ENCODE measurements around the gene MIAT. TPM values are rescaled to one million over a fixed set of nuclear protein-coding genes. Genes with fewer than 3 reads are reported as not detected.

Gene MIAT
- total and polyA plus RNA-seq, 11 donors, result 0.12 to 2.7 (median 0.47) TPM

GRCh38 chr22:26711205-26711963 is 54.0 kb downstream of the MIAT start:
- Histone ChIP-seq H3K36me3 (peaks cover 0 to 18% (median 0%) of the 10 kb centered on the region in 9 donors), H3K4me3 (no peak overlapping the region), H3K27me3 (no peaks in the 10 kb centered on the region), H3K9me3 (peaks cover 0 to 11% (median 0%) of the 10 kb centered on the region in 12 donors), H3K4me1 (peaks cover 0 to 15% (median 2%) of the 10 kb centered on the region in 12 donors), H3K27ac (no peak overlapping the region)
- WGBS, 4 donors, result 68 to 75% (median 70%) methylated on average over 4 of the region's 4 CpGs
- TF ChIP-seq POLR2A (IDR thresholded peaks at IDR 0.05) (no peak), CTCF (IDR thresholded peaks at IDR 0.05) (no peak)
- ATAC-seq (no peak), DNase-seq (no peak)
- intact Hi-C loops (cut with DNase I), result no loop called here

GRCh38 chr22:26712158-26712557 is 54.8 kb downstream of the MIAT start:
- H3K4me3 ChIP-seq, result no peak overlapping the region
- WGBS, 4 donors, result 71 to 84% (median 80%) methylated on average over 8 of the region's 8 CpGs
- DNase-seq (no peak), ATAC-seq (no peak)
- peaks cover 0 to 15% (median 2%) of the 10 kb centered on the region in 12 donors for H3K4me1 ChIP-seq
- H3K27me3 ChIP-seq, result no peaks in the 10 kb centered on the region
- TF ChIP-seq CTCF (IDR thresholded peaks at IDR 0.05) (no peak), POLR2A (IDR thresholded peaks at IDR 0.05) (no peak)
- intact Hi-C loops (cut with DNase I), result no loop called here
- H3K9me3 ChIP-seq, result peaks cover 0 to 4% (median 0%) of the 10 kb centered on the region in 12 donors
- H3K36me3 ChIP-seq, result peaks cover 0 to 16% (median 1%) of the 10 kb centered on the region in 9 donors
- H3K27ac ChIP-seq, result no peak overlapping the region

GRCh38 chr22:26713823-26714449 is 56.5 kb downstream of the MIAT start:
- peaks cover 0 to 27% (median 10%) of the 10 kb centered on the region in 9 donors for H3K36me3 ChIP-seq
- no peak overlapping the region for H3K27ac ChIP-seq
- H3K27me3 ChIP-seq, result no peaks in the 10 kb centered on the region
- no peak for TF ChIP-seq CTCF (IDR thresholded peaks at IDR 0.05)
- no peak for TF ChIP-seq POLR2A (IDR thresholded peaks at IDR 0.05)
- no peaks in the 10 kb centered on the region for H3K9me3 ChIP-seq
- DNase-seq, result no peak
- intact Hi-C loops (cut with DNase I), result no loop called here
- peaks cover 0 to 15% (median 5%) of the 10 kb centered on the region in 12 donors for H3K4me1 ChIP-seq
- 62 to 76% (median 66%) methylated on average over 12 of the region's 12 CpGs for WGBS, 4 donors
- peak in 2 of 4 donors; percentile 39 to 49 for ATAC-seq
- no peak overlapping the region for H3K4me3 ChIP-seq

- DNase-seq (no peak), ATAC-seq (no peak)
- H3K36me3 ChIP-seq, result peaks cover 0 to 36% (median 12%) of the 10 kb centered on the region in 9 donors
- peaks cover 0 to 15% (median 4%) of the 10 kb centered on the region in 12 donors for H3K4me1 ChIP-seq
- H3K27ac ChIP-seq, result no peak overlapping the region
- H3K4me3 ChIP-seq, result no peak overlapping the region
- H3K27me3 ChIP-seq, result no peaks in the 10 kb centered on the region
- WGBS, 4 donors, result 85 to 91% (median 90%) methylated on average over 11 of the region's 11 CpGs
- intact Hi-C loops (cut with DNase I), result no loop called here
- H3K9me3 ChIP-seq, result no peaks in the 10 kb centered on the region
- TF ChIP-seq POLR2A (IDR thresholded peaks at IDR 0.05) (no peak), CTCF (IDR thresholded peaks at IDR 0.05) (no peak)
Observed at GRCh38 chr22:26714971-26715370, 57.6 kb downstream of the MIAT start.

All from heart left ventricle (tissue), 16 donors.